Testis (tissue), 2 donors: ENCODE data around the gene CAPZA2.

ENCODE experiments used
- CTCF ChIP-seq, 3 experiments: fragments of 450-650 bp in 2 of 3; fragments of 200-600 bp in 1 of 3; sonication (generic) in 1 of 3; IDR thresholded peaks; one replicate each; pipeline ENCODE4 v1.5.1; 2016 to 2019; ENCODE audit warnings: antibody characterized with exemption in 3 of 3, mild to moderate bottlenecking in 2 of 3, moderate library complexity in 1 of 3
- POLR2A ChIP-seq: fragments of 450-650 bp; IDR thresholded peaks from one replicate; pipeline ENCODE4 v1.6.1; 2017; ENCODE audit warnings: antibody characterized with exemption, mild to moderate bottlenecking, moderate library complexity

DNA sequence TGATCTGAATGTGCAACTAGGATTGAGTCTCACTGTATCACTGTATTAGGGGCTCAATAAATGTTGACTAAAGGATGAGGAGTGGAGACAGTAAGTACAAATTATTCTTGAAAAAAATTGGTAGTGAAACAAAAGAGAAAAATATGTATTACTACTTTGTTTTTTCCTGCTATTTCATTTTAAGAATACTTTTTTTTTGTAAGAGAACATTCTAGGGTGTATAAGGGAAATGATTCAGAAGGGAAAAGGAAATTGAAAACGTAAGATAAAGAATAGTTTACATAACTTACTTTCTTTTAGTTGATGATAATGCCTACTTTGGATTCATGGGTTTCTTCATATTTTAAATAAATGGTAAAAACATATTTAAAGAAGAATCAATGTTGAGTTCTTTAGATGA is 9.6 kb downstream of the CAPZA2 start:
- TF ChIP-seq CTCF (IDR thresholded peaks at IDR 0.05) (no peak), POLR2A (no peak)
